Measurements from ENCODE around the gene NFIA. TPM values are rescaled to one million over a fixed set of nuclear protein-coding genes. Genes with fewer than 3 reads are reported as not detected.

NFIA gene
- polyA plus RNA-seq, 1 donor (not counting 4 experiments of a cell fraction or from before 2014, with no cell fraction given) = 14.7 TPM

- FAIRE-seq = no peak
These were observed 20.3 kb downstream of the NFIA start for GRCh38 chr1:61102621-61103020.

GRCh38 chr1:61104220-61104671 lies 21.9 kb downstream of the NFIA start:
- H3K36me3 ChIP-seq (ENCODE audit: control insufficient read depth in 2 of 2, extremely low read depth in 1 of 2, insufficient read depth in 2 of 2, low read length in 2 of 2) = no peaks in the 10 kb centered on the region
- H2AFZ ChIP-seq (ENCODE audit: control insufficient read depth, low read length) = no peak overlapping the region
- no peak for DNase-seq (ENCODE audit: low read depth, low spot score)
- H3K4me3 ChIP-seq (ENCODE audit: control insufficient read depth in 2 of 3, extremely low read depth in 1 of 3, insufficient read depth in 2 of 3, low read depth in 1 of 3, low read length in 3 of 3) = no peak overlapping the region
- H3K4me2 ChIP-seq (ENCODE audit: control insufficient read depth, extremely low read depth, insufficient read depth, low read depth, low read length) = no peak overlapping the region
- H3K9me1 ChIP-seq (ENCODE audit: control insufficient read depth, extremely low read depth, insufficient read depth, low read length) = no peaks in the 10 kb centered on the region
- FAIRE-seq = no peak
- H3K27me3 ChIP-seq (ENCODE audit: control insufficient read depth, extremely low read depth, insufficient read depth, low read length) = no peaks in the 10 kb centered on the region
- no peaks in the 10 kb centered on the region for H4K20me1 ChIP-seq (ENCODE audit: control insufficient read depth, extremely low read depth, insufficient read depth, low read length)
- H3K4me1 ChIP-seq (ENCODE audit: control insufficient read depth, extremely low read depth, insufficient read depth, low read length) = no peaks in the 10 kb centered on the region
- H3K9me3 ChIP-seq (ENCODE audit: control insufficient read depth, low read depth, low read length) = no peaks in the 10 kb centered on the region
- H3K27ac ChIP-seq (ENCODE audit: control insufficient read depth, insufficient read depth, low read length) = no peak overlapping the region
- TF ChIP-seq CTCF (optimal IDR thresholded peaks at IDR 0.05 in 1 of 3, IDR thresholded peaks at IDR 0.05 in 1 of 3, conservative IDR thresholded peaks at IDR 0.05 in 1 of 3; ENCODE audit: extremely low read depth in 1 of 3, insufficient read depth in 2 of 3, low read length in 3 of 3) = no peak
- no peak for TF ChIP-seq EZH2 (IDR thresholded peaks at IDR 0.05; ENCODE audit: low read length)
- H3K9ac ChIP-seq (ENCODE audit: control insufficient read depth, extremely low read depth, insufficient read depth, low read length) = no peak overlapping the region
- dilution Hi-C loops (cut with MboI; ENCODE audit: extremely low pct_ligation_motif_present, low sequenced_read_pairs) = no loop called here
- peaks cover 34% of the 10 kb centered on the region for H3K79me2 ChIP-seq (ENCODE audit: control insufficient read depth, insufficient read depth, low read length)

More at GRCh38 chr1:61102621-61103020, 20.3 kb downstream of the NFIA start:
- H3K27ac ChIP-seq (ENCODE audit: control insufficient read depth, insufficient read depth, low read length) = no peak overlapping the region
- no peak for TF ChIP-seq CTCF (optimal IDR thresholded peaks at IDR 0.05 in 1 of 3, IDR thresholded peaks at IDR 0.05 in 1 of 3, conservative IDR thresholded peaks at IDR 0.05 in 1 of 3; ENCODE audit: extremely low read depth in 1 of 3, insufficient read depth in 2 of 3, low read length in 3 of 3)
- TF ChIP-seq EZH2 (IDR thresholded peaks at IDR 0.05; ENCODE audit: low read length) = no peak
- H3K36me3 ChIP-seq (ENCODE audit: control insufficient read depth in 2 of 2, extremely low read depth in 1 of 2, insufficient read depth in 2 of 2, low read length in 2 of 2) = no peaks in the 10 kb centered on the region
- no peak for DNase-seq (ENCODE audit: low read depth, low spot score)
- no peaks in the 10 kb centered on the region for H3K9me3 ChIP-seq (ENCODE audit: control insufficient read depth, low read depth, low read length)
- H2AFZ ChIP-seq (ENCODE audit: control insufficient read depth, low read length) = no peak overlapping the region
- peaks cover 43% of the 10 kb centered on the region for H3K79me2 ChIP-seq (ENCODE audit: control insufficient read depth, insufficient read depth, low read length)
- peaks cover 3% of the 10 kb centered on the region for H3K4me1 ChIP-seq (ENCODE audit: control insufficient read depth, extremely low read depth, insufficient read depth, low read length)
- H3K27me3 ChIP-seq (ENCODE audit: control insufficient read depth, extremely low read depth, insufficient read depth, low read length) = no peaks in the 10 kb centered on the region
- no peak overlapping the region for H3K4me3 ChIP-seq (ENCODE audit: control insufficient read depth in 2 of 3, extremely low read depth in 1 of 3, insufficient read depth in 2 of 3, low read depth in 1 of 3, low read length in 3 of 3)
- no peak overlapping the region for H3K9ac ChIP-seq (ENCODE audit: control insufficient read depth, extremely low read depth, insufficient read depth, low read length)
- H3K4me2 ChIP-seq (ENCODE audit: control insufficient read depth, extremely low read depth, insufficient read depth, low read depth, low read length) = no peak overlapping the region
- H3K9me1 ChIP-seq (ENCODE audit: control insufficient read depth, extremely low read depth, insufficient read depth, low read length) = no peaks in the 10 kb centered on the region
- no peaks in the 10 kb centered on the region for H4K20me1 ChIP-seq (ENCODE audit: control insufficient read depth, extremely low read depth, insufficient read depth, low read length)
- dilution Hi-C loops (cut with MboI; ENCODE audit: extremely low pct_ligation_motif_present, low sequenced_read_pairs) = no loop called here
